ENCODE results near the gene TACC2.

TACC2 gene

DNA sequence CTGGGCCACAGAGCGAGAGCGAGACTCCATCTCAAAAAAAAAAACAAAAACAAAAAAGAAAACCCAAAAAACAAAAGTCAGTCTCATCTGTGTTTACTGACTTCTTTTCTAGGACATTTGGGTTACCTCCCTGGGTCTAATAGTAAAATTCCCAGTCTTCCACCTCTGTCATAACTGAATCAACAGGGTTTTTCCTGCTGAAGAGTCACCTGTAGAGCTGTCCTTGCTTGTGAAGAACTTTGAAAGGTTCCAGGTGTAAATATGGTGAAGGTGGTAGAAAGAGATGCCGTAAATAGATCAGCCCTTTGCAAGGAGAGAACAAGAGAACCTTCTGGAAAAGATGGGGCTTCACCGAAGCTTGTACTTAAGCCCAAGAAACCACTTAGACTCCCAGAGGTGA, 169.4 kb downstream of the TACC2 start (continued):
- TF ChIP-seq GLIS3 (CRISPR knock-in tag; IDR thresholded peaks at IDR 0.05), result no peak
- no peak for TF ChIP-seq ESRRG (CRISPR knock-in tag; IDR thresholded peaks at IDR 0.05)
- no peak for TF ChIP-seq CSDC2 (CRISPR knock-in tag; IDR thresholded peaks at IDR 0.05)
- no peak for TF ChIP-seq ZNF8 (CRISPR knock-in tag; IDR thresholded peaks at IDR 0.05)

DNA sequence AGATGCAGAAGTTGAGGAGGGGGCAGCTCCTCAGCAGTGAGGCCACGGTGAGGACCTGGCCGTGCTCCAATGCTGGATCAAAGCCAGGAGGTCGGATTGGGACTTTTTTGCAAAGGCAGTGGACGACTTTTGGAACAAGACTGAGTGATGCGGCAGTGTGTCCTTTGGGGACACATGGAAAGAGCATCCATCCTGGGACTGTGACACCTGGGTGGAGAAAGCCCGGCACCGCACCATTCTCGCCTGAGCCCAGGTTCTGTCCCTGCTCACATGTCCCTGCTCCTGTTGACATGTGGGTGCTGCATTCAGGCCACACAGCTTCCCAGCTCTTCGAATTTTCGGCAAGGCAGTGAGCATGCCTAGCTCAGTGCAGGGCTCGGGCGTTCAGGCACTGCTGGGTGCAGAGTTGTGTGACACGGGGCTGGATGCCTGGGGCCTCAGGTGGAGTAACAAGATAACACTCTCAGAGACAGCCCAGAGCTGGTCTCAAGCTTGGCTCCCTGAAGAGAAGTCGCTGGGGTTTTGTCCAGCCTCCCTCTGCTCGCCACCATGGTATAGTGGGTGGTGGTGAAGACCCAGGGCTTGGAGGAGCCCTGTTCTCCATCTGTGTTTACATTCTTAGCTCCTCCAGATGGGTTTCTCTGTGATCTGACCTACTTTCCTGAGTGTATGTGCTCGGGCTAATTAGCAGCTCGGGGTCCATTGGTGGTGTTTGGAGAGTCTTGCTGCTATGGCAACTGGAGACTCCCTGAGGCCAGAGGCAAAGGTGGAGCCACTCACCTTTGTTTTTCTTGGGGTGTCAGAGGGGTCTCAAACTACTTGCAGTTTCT, 170.4 kb downstream of the TACC2 start:
- TF ChIP-seq, protein P1, sequence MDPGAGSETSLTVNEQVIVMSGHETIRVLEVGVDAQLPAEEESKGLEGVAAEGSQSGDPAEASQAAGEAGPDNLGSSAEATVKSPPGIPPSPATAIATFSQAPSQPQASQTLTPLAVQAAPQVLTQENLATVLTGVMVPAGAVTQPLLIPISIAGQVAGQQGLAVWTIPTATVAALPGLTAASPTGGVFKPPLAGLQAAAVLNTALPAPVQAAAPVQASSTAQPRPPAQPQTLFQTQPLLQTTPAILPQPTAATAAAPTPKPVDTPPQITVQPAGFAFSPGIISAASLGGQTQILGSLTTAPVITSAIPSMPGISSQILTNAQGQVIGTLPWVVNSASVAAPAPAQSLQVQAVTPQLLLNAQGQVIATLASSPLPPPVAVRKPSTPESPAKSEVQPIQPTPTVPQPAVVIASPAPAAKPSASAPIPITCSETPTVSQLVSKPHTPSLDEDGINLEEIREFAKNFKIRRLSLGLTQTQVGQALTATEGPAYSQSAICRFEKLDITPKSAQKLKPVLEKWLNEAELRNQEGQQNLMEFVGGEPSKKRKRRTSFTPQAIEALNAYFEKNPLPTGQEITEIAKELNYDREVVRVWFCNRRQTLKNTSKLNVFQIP (CRISPR knock-in tag; IDR thresholded peaks at IDR 0.05; ENCODE audit: borderline replicate concordance, low read depth), result no peak
- ATAC-seq, result no peak

DNA sequence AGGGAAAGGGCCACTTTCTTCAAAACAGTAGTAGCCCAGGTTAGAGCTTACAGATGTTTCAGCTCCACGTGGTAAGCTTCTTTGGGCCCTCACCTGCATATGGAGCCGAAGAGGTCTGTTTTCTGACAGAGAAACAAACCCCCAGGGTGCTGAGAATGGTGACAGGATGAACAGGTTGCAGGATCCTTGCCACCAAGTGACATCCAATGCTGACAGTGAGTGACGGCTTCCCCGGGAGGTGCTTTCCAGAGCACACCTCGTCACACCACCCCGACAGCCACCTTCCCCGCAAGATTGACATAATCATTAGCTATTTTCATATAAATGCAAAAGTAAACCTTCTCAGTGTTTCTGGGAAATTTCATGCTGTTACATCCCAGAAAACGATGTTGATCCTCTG, 172.8 kb downstream of the TACC2 start:
- TF ChIP-seq, protein P2, sequence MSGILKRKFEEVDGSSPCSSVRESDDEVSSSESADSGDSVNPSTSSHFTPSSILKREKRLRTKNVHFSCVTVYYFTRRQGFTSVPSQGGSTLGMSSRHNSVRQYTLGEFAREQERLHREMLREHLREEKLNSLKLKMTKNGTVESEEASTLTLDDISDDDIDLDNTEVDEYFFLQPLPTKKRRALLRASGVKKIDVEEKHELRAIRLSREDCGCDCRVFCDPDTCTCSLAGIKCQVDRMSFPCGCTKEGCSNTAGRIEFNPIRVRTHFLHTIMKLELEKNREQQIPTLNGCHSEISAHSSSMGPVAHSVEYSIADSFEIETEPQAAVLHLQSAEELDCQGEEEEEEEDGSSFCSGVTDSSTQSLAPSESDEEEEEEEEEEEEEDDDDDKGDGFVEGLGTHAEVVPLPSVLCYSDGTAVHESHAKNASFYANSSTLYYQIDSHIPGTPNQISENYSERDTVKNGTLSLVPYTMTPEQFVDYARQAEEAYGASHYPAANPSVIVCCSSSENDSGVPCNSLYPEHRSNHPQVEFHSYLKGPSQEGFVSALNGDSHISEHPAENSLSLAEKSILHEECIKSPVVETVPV (CRISPR knock-in tag; IDR thresholded peaks at IDR 0.05), result no peak
- TF ChIP-seq RARB (CRISPR knock-in tag; IDR thresholded peaks at IDR 0.05), result no peak
- no peak for TF ChIP-seq ZNF8 (CRISPR knock-in tag; IDR thresholded peaks at IDR 0.05)
- TF ChIP-seq ZFP3 (CRISPR knock-in tag; IDR thresholded peaks at IDR 0.05), result no peak
- TF ChIP-seq, protein P1 (CRISPR knock-in tag; IDR thresholded peaks at IDR 0.05; ENCODE audit: borderline replicate concordance, low read depth), result no peak
- no peak for TF ChIP-seq CSDC2 (CRISPR knock-in tag; IDR thresholded peaks at IDR 0.05)
- no peak for TF ChIP-seq ARNTL (CRISPR knock-in tag; IDR thresholded peaks at IDR 0.05; ENCODE audit: borderline replicate concordance, low read depth)
- no peak for TF ChIP-seq ESRRG (CRISPR knock-in tag; IDR thresholded peaks at IDR 0.05)
- TF ChIP-seq TCF4 (CRISPR knock-in tag; IDR thresholded peaks at IDR 0.05; ENCODE audit: borderline replicate concordance), result no peak
- TF ChIP-seq TOX (CRISPR knock-in tag; IDR thresholded peaks at IDR 0.05; ENCODE audit: borderline replicate concordance), result no peak
- no peak for TF ChIP-seq ZNF565 (CRISPR knock-in tag; conservative IDR thresholded peaks at IDR 0.05; ENCODE audit: low read depth)
- no peak for TF ChIP-seq PPARA (CRISPR knock-in tag; IDR thresholded peaks at IDR 0.05; ENCODE audit: borderline replicate concordance)
- TF ChIP-seq BACH2 (CRISPR knock-in tag; IDR thresholded peaks at IDR 0.05; ENCODE audit: borderline replicate concordance), result no peak
- TF ChIP-seq ZC3H10 (CRISPR knock-in tag; IDR thresholded peaks at IDR 0.05), result no peak
- no peak for TF ChIP-seq GLIS3 (CRISPR knock-in tag; IDR thresholded peaks at IDR 0.05)
- no peak for TF ChIP-seq ZFP30 (CRISPR knock-in tag; IDR thresholded peaks at IDR 0.05)
- no peak for TF ChIP-seq ISL1 (CRISPR knock-in tag; IDR thresholded peaks at IDR 0.05)
- TF ChIP-seq, protein P3, sequence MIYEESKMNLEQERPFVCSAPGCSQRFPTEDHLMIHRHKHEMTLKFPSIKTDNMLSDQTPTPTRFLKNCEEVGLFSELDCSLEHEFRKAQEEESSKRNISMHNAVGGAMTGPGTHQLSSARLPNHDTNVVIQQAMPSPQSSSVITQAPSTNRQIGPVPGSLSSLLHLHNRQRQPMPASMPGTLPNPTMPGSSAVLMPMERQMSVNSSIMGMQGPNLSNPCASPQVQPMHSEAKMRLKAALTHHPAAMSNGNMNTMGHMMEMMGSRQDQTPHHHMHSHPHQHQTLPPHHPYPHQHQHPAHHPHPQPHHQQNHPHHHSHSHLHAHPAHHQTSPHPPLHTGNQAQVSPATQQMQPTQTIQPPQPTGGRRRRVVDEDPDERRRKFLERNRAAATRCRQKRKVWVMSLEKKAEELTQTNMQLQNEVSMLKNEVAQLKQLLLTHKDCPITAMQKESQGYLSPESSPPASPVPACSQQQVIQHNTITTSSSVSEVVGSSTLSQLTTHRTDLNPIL (CRISPR knock-in tag; IDR thresholded peaks at IDR 0.05; ENCODE audit: low read depth), result no peak
- ATAC-seq, result no peak

DNA sequence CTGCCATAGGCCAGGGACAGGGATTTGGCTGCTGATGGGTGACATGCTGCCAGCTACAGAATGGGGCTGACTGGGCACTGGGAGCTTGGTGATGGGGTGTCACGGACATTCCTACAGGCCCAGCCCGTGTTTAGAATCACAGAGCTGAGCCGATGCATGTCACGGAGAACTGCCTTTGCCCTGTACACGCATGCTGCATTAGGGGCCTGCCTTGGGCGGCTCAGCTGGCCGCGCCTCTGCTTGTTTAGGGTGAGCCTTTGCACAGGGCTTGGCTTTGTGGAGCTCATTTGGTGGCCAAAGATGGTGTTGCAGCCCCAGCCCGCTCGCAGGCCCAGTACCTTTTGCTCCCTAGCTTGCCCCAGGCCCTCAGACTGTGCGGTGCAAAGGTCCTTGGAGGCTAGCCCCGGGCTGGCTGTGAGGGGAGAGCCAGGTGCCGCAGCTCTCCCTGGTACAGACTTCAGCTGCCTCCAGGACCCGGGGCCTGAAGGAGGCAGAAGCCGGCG, 173.8 kb downstream of the TACC2 start:
- peak; percentile 68 for ATAC-seq

More for the DNA sequence above, 173.8 kb downstream of the TACC2 start:
- TF ChIP-seq, protein P4, sequence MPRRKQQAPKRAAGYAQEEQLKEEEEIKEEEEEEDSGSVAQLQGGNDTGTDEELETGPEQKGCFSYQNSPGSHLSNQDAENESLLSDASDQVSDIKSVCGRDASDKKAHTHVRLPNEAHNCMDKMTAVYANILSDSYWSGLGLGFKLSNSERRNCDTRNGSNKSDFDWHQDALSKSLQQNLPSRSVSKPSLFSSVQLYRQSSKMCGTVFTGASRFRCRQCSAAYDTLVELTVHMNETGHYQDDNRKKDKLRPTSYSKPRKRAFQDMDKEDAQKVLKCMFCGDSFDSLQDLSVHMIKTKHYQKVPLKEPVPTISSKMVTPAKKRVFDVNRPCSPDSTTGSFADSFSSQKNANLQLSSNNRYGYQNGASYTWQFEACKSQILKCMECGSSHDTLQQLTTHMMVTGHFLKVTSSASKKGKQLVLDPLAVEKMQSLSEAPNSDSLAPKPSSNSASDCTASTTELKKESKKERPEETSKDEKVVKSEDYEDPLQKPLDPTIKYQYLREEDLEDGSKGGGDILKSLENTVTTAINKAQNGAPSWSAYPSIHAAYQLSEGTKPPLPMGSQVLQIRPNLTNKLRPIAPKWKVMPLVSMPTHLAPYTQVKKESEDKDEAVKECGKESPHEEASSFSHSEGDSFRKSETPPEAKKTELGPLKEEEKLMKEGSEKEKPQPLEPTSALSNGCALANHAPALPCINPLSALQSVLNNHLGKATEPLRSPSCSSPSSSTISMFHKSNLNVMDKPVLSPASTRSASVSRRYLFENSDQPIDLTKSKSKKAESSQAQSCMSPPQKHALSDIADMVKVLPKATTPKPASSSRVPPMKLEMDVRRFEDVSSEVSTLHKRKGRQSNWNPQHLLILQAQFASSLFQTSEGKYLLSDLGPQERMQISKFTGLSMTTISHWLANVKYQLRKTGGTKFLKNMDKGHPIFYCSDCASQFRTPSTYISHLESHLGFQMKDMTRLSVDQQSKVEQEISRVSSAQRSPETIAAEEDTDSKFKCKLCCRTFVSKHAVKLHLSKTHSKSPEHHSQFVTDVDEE (CRISPR knock-in tag; IDR thresholded peaks at IDR 0.05), result no peak
- TF ChIP-seq TOX (CRISPR knock-in tag; IDR thresholded peaks at IDR 0.05; ENCODE audit: borderline replicate concordance) (no peak), OSR1 (CRISPR knock-in tag; IDR thresholded peaks at IDR 0.05) (no peak), ZNF8 (CRISPR knock-in tag; IDR thresholded peaks at IDR 0.05) (no peak)

Measured in SK-N-SH treated with all-trans-retinoic acid at 6 μM for 48 hours (cell line).